Astrocyte of the spinal cord (primary cell): Measurements from ENCODE around the gene GLT8D2.
A peak's percentile ranks its signal among the peaks of the same experiment; 100 is the strongest.
"Not testable (repeated sequence)": the region's sequence is repeated elsewhere in the genome, so short reads cannot be mapped to it uniquely, and the experiment has no call there.

ENCODE experiments used
- DNase-seq: peaks from one replicate; pipeline ENCODE4 v3.0.0; 2011; ENCODE audit warnings: low read depth, low spot score
- H3K4me3 ChIP-seq: 2 replicates; pipeline ENCODE4 v1.5.1; 2011; ENCODE audit warnings: low read depth, mild to moderate bottlenecking, low read length, moderate library complexity
- in situ Hi-C: cut with HindIII; loops from 2 replicates; pipeline ENCODE4 v1.10.0; 2017; ENCODE audit warnings: low sequenced_read_pairs
- TF ChIP-seq, protein P1 (sequence below): IDR thresholded peaks from 2 replicates; pipeline ENCODE4 v1.5.1; 2012; ENCODE audit warnings: low read depth, mild to moderate bottlenecking, low read length, inconsistent platforms

GLT8D2 gene

DNA sequence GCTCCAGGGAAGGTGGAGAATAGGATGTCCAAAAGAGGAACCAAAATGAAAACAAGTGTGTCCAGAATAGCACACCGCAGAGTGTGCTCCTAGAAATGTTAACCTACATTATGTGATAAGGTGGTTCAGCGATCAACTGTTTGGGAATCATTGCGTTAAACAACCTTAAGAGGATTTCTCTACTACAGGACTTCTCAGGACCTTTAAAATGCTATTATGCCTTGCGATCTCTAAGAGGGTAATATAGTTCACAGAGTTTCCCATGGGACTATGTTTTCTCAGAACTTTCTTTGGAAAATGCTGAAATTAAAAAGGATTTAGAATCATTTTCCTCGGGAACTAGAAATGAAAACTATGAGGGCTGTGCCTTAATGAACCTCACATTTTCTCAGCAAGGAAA, 1.8 kb downstream of the GLT8D2 start:
- in situ Hi-C loops: no loop called here
- DNase-seq: no peak
- H3K4me3 ChIP-seq: peak overlapping the region; percentile 64
- TF ChIP-seq, protein P1, sequence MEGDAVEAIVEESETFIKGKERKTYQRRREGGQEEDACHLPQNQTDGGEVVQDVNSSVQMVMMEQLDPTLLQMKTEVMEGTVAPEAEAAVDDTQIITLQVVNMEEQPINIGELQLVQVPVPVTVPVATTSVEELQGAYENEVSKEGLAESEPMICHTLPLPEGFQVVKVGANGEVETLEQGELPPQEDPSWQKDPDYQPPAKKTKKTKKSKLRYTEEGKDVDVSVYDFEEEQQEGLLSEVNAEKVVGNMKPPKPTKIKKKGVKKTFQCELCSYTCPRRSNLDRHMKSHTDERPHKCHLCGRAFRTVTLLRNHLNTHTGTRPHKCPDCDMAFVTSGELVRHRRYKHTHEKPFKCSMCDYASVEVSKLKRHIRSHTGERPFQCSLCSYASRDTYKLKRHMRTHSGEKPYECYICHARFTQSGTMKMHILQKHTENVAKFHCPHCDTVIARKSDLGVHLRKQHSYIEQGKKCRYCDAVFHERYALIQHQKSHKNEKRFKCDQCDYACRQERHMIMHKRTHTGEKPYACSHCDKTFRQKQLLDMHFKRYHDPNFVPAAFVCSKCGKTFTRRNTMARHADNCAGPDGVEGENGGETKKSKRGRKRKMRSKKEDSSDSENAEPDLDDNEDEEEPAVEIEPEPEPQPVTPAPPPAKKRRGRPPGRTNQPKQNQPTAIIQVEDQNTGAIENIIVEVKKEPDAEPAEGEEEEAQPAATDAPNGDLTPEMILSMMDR: no peak

DNA sequence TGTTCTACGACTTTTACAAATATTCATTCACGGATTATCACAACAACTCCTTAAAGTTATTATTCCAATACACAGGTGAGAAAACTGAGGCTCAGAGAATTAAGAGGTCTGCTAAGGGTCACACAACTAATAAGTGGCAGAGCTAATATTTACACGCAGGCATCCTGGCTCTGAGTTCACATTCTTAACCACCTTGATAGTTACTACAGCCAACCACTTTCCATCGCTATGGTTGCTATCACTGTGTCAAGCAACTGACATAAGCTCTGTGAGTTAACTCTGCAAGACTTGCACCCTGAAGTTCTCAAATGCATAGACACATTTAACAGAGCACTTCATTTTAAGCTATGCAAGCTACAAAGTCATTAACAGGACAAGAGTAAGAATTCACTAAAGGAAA, 3.7 kb downstream of the GLT8D2 start:
- in situ Hi-C loops: no loop called here
- no peak overlapping the region for H3K4me3 ChIP-seq
- TF ChIP-seq, protein P1: no peak
- DNase-seq: no peak

DNA sequence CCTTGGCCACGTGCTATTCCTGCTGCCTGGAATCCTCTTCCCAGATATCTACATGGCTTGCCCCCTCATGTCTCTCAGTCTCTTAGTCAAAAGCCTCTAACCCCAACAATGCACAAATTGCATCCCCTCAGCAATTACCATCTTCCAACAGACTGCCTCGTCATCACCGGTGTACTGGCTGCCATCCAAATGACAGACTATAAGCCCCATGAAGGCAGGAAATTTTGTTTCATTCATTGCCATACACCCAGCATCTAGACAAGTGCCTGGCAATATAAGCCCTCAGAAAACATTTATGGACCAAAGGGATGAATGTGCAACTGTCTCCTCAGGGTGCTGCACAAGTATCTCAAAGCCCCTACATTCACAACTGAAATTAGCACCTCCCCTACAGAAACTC, 5.8 kb downstream of the GLT8D2 start:
- TF ChIP-seq, protein P1: no peak
- in situ Hi-C loops: no loop called here
- no peak for DNase-seq

DNA sequence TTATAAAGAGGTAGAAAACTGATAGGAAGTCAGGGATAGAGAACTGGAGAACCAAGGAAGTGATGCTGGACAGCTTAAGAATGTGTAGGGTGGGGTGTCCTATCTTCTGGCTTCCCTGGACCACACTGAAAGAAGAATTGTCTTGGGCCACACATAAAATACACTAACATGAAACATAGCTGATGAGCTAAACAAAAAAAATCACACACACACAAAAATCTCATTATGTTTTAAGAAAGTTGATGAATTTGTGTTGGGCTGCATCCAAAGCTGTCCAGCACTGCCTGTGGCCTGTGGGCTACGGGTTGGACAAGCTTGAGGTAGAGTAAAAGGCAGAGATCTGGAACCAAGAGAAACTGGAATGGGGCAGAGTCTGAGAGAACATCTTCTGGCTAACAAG, 7.4 kb downstream of the GLT8D2 start:
- DNase-seq: no peak
- TF ChIP-seq, protein P1: no peak
- in situ Hi-C loops: no loop called here
- H3K4me3 ChIP-seq: no peak overlapping the region

More for the DNA sequence above, 5.8 kb downstream of the GLT8D2 start:
- H3K4me3 ChIP-seq: no peak overlapping the region

DNA sequence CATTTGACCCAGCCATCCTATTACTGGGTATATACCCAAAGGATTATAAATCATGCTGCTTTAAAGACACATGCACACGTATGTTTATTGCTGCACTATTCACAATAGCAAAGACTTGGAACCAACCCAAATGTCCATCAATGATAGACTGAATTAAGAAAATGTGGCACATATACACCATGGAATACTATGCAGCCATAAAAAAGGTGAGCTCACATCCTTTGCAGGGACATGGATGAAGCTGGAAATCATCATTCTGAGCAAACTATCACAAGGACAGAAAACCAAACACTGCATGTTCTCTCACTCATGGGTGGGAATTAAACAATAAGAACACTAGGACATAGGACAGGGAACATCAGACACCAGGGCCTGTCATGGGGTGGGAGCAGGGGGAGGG, 10.2 kb downstream of the GLT8D2 start:
- DNase-seq, in situ Hi-C loops, H3K4me3 ChIP-seq: not testable (repeated sequence)

DNA sequence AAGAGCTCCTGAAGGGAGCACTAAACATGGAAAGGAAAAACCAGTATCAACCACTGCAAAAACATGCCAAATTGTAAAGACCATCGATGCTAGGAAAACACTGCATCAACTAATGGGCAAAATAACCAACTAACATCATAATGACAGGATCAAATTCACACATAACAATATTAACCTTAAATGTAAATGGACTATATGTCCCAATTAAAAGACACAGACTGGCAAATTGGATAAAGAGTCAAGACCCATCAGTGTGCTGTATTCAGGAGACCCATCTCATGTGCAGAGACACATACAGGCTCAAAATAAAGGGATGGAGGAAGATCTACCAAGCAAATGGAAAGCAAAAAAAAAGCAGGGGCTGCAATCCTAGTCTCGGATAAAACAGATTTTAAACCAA, 13.8 kb downstream of the GLT8D2 start:
- DNase-seq, H3K4me3 ChIP-seq, in situ Hi-C loops: not testable (repeated sequence)

DNA sequence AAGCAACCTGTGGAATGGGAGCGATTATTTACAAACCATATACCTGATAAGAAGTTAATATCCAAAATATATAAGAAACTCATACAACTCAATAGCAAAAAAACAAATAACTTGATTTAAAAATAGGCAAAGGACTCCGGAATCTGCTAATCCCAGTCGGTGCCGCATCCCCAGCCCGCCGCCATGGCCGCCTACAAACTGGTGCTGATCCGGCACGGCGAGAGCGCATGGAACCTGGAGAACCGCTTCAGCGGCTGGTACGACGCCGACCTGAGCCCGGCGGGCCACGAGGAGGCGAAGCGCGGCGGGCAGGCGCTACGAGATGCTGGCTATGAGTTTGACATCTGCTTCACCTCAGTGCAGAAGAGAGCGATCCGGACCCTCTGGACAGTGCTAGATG, 19.4 kb downstream of the GLT8D2 start:
- H3K4me3 ChIP-seq, DNase-seq, in situ Hi-C loops: not testable (repeated sequence)

DNA sequence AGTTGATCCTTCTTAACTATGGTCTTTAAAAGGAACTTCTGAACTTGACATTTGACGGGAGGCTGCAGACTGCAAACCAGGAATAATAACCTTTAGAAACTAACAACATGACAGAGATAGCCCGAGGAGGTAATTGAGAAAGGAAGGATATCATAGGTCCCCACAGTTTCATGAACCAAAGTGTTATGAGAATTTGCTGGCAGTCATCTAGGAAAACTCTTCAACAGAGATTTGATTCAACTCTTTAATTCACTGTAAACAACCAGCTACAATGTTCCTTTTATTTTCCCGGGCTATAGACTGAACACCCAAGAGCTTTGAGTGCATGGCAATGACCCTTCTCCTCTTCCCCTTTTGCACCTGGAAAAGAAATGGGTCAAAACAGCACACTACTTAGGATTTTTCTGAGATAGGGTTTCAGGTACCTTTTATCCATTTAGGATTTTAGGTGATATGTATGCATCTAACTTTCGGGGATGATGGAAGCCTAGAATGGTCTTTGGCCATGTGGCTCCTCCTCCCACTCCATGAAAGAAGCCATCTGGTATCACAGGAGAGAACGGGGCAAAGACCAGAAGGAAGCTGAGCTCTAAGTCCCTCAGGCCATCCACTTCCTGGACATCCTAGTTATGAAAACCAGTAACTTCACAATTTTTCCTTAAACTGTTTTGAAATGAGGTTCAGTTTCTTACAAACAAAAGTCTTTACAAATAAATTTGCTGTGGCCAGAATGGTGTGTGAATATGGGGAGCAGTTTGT, 23.0 kb downstream of the GLT8D2 start:
- in situ Hi-C loops: no loop called here
- H3K4me3 ChIP-seq: no peak overlapping the region
- TF ChIP-seq, protein P1: no peak
- DNase-seq: no peak
